Activated T-helper 1 cell treated with anti-CD3 and anti-CD28 coated beads, Interleukin-2, amount 50 U/mL, for 16 hours (primary cell): ENCODE data around the gene PCDHGA2.
"Not testable (repeated sequence)": the region's sequence is repeated elsewhere in the genome, so short reads cannot be mapped to it uniquely, and the experiment has no call there.

Experiments used
- DNase-seq, 2 donors: peaks; one replicate each; pipeline ENCODE4 v3.0.0-alpha.2; 2020; ENCODE audit warnings: low read depth in 1 of 2, low spot score in 1 of 2

PCDHGA2 gene

DNA sequence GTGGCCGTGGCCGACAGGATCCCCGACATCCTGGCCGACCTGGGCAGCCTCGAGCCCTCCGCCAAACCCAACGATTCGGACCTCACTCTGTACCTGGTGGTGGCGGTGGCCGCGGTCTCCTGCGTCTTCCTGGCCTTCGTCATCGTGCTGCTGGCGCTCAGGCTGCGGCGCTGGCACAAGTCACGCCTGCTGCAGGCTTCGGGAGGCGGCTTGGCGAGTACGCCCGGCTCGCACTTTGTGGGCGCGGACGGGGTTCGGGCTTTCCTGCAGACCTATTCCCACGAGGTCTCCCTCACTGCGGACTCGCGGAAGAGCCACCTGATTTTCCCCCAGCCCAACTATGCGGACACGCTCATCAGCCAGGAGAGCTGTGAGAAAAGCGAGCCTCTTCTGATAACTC lies 7.5 kb downstream of the PCDHGA2 start:
- DNase-seq, result not testable (repeated sequence)

DNA sequence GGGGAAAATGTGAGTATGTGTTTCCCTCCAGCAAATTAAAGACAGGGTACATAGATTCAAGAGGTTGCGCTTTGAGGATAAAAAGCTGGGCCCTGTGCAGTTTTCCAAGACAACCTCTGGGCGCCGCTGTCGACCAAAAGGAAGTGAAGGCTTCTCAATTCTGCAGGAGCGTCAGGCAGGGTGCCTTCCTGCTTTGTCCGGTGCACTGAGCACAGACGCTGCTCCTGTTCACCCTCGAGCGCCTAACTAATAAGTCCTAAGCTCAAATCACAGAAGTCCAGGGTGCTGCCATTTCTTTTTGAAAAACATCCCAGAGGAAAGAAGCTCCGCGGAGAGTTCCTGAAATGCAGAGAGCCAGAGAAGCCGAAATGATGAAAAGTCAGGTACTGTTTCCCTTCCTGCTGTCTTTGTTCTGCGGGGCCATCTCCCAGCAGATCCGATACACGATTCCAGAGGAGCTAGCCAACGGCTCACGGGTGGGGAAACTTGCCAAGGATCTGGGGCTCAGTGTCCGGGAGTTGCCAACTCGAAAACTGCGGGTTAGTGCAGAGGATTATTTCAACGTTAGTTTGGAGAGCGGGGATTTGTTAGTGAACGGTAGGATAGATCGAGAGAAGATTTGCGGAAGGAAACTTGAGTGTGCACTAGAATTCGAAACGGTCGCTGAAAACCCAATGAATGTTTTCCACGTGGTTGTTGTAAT lies 11.5 kb downstream of the PCDHGA2 start, which contains the start of gene PCDHGB1:
TSS of gene PCDHGB1 (plus strand) at position 183 of the 703 bp plus-strand sequence. CDS start at position 345, 162 bp downstream.
- no peak for DNase-seq

DNA sequence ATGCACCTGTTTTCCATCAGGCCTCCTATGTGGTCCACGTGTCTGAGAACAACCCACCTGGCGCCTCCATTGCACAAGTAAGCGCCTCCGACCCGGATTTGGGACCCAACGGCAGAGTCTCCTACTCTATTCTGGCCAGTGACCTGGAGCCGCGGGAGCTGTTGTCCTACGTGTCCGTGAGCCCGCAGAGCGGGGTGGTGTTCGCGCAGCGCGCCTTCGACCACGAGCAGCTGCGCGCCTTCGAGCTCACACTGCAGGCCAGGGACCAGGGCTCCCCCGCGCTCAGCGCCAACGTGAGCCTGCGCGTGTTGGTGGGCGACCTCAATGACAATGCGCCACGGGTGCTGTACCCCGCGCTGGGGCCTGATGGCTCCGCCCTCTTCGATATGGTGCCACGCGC lies 13.0 kb downstream of the PCDHGA2 start:
- no peak for DNase-seq

DNA sequence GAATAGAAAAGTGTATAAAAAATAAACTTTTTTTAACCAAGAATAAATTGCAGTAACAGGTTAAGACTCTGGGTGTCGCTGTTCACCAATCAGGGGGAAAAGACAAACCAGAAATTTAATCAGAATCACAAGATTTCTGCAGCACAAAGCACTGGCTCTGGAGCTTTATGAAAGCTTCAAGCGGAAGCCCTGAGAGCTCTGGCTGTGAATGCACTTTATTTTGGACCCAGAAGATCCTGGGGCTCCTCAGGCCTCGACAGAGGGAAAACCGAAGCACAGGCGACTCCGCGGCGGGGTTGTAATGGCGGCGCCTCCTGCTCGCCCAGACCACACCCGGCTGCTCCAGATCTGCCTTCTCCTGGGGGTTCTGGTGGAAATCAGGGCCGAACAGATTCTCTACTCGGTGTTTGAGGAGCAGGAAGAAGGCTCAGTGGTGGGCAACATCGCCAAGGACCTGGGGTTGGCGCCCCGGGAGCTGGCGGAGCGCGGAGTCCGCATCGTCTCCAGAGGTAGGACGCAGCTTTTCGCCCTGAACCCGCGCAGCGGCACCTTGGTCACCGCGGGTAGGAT lies 16.4 kb downstream of the PCDHGA2 start, which contains the start of gene PCDHGA4:
TSS of gene PCDHGA4 (plus strand) at position 122 of the 570 bp plus-strand sequence. CDS start at position 209, 87 bp downstream.
- no peak for DNase-seq

DNA sequence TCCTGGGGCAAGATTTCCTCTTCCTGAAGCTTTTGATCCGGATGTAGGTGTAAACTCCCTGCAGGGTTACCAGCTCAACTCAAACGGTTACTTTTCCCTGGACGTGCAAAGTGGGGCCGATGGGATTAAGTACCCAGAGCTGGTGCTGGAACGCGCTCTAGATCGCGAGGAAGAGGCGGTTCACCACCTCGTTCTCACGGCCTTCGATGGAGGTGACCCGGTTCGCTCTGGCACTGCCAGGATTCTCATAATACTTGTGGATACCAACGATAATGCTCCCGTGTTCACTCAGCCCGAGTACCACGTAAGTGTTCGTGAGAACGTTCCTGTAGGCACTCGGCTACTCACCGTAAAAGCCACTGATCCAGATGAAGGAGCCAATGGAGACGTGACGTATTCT lies 17.1 kb downstream of the PCDHGA2 start:
- no peak for DNase-seq

DNA sequence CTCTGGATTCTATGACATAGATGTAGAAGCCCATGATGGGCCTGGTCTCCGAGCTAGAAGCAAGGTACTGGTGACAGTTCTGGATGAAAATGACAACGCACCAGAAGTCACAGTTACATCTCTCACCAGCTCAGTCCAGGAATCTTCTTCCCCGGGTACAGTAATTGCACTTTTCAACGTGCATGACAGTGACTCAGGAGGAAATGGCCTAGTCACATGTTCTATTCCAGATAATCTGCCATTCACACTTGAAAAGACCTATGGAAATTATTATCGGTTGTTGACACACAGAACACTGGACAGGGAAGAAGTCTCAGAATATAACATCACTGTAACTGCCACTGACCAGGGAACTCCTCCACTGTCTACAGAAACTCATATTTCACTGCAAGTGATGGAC lies 17.6 kb downstream of the PCDHGA2 start:
- DNase-seq, result no peak

DNA sequence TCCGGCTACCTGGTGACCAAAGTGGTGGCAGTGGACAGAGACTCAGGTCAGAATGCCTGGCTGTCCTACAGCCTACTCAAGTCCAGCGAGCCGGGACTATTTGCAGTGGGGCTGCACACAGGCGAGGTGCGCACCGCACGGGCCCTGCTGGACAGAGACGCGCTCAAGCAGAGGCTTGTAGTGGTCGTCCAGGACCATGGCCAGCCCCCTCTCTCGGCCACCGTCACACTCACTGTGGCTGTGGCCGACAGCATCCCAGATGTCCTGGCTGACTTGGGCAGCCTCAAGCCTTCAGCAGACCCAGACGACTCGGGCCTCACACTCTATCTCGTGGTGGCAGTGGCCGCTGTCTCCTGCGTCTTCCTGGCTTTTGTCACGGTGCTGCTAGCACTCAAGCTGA lies 18.4 kb downstream of the PCDHGA2 start:
- DNase-seq, result no peak

DNA sequence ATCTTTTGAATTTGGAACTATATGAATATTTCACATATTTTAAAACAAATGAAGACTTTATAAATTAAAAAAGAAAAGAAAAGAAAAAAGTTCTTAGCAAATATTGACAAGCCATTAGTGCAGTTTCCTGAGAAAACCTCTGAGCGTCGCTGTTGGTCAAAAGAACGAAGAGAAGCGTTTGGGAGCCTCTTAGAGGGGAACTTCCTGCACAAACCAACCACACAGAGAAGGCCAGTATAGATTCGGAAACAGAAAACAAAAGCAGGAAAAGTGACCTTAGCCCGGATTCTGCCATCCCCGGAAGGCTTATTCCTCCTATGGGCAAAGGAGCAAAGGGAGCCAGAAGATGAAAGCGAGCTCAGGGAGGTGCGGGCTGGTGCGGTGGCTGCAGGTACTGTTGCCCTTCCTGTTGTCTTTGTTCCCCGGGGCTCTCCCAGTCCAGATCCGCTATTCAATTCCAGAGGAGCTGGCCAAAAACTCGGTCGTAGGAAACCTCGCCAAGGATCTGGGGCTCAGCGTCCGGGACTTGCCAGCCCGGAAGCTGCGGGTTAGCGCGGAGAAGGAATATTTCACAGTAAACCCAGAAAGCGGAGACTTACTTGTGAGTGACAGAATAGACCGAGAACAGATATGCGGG lies 21.3 kb downstream of the PCDHGA2 start, which contains the start of gene PCDHGB2:
TSS of gene PCDHGB2 (plus strand) at position 205 of the 637 bp plus-strand sequence. CDS start at position 347, 142 bp downstream.
- DNase-seq, result no peak

DNA sequence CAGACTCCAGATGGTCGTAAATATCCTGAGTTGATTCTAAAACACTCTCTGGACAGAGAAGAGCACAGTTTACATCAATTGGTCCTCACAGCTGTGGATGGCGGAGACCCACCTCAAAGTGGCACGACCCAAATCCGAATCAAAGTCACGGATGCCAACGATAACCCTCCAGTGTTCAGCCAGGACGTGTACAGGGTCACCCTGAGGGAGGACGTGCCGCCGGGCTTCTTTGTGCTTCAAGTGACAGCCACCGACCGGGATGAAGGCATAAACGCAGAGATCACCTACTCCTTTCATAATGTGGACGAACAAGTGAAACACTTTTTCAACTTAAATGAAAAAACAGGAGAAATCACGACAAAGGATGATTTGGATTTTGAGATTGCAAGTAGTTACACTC lies 22.1 kb downstream of the PCDHGA2 start:
- DNase-seq, result no peak

DNA sequence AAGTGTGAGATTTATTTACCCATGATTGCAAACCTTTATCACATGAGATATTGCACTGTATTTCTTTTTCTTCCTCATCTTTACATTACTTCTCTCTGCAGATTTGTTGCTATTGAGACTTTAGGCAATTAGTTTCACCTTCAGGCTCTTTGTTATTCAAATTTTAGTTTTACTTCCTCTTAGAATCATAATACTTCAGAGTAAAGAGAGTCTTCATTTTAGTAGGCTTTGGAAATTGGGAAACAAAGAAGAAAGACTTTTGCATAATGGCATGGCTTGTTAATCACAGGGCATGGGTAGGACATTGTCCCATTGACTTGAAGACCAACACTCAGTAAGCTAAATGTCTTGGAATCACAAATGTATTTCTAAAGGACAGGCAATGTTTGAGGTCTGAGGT lies 24.2 kb downstream of the PCDHGA2 start:
- DNase-seq, result no peak

DNA sequence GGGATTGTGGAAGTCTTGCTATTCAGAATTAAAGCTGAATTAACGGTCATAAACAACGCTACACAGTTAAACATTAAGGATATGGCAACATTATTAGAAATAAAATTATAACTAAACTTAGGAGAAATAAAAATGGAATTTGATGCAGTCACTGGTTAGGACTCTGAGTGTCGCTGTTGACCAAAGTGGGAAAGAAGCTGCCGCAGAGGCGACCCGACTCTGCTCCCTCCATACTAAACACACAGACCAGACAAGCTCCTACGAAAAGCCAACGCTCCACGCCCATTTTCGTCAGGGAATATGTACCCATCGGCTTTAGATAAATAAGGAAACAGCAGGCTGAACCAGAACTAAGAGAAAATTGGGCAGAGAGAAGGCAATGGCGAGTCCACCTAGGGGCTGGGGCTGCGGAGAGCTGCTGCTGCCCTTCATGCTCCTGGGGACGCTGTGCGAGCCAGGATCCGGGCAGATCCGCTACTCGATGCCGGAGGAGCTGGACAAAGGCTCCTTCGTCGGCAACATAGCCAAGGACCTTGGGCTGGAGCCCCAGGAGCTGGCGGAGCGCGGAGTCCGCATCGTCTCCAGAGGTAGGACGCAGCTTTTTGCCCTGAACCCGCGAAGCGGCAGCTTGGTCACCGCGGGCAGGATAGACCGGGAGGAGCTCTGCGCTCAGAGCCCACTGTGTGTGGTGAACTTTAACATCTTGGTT lies 25.5 kb downstream of the PCDHGA2 start, which contains the start of gene PCDHGA5:
TSS of gene PCDHGA5 (plus strand) at position 211 of the 709 bp plus-strand sequence. CDS start at position 380, 169 bp downstream.
- DNase-seq, result no peak

DNA sequence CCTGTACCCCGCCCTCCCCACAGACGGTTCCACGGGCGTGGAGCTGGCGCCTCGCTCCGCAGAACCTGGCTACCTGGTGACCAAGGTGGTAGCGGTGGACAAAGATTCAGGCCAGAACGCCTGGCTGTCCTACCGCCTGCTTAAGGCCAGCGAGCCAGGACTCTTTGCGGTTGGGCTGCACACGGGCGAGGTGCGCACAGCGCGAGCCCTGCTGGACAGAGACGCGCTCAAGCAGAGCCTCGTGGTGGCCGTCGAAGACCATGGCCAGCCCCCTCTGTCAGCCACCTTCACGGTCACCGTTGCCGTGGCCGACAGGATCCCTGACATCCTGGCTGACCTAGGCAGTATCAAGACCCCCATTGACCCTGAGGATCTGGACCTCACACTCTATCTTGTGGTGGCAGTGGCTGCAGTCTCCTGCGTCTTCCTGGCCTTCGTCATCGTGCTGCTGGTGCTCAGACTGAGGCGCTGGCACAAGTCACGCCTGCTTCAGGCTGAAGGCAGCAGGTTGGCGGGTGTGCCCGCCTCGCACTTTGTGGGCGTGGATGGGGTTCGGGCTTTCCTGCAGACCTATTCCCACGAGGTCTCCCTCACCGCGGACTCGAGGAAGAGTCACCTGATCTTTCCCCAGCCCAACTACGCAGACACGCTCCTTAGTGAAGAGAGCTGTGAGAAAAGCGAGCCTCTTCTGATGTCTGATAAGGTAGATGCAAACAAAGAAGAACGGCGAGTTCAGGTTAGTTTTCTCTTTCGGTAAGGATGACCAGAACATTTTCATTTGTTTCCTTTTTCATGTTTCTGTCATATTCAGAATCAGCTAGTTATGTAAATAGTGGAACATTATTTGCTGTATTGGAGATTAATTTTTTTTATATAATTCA lies 27.7 kb downstream of the PCDHGA2 start:
- no peak for DNase-seq

DNA sequence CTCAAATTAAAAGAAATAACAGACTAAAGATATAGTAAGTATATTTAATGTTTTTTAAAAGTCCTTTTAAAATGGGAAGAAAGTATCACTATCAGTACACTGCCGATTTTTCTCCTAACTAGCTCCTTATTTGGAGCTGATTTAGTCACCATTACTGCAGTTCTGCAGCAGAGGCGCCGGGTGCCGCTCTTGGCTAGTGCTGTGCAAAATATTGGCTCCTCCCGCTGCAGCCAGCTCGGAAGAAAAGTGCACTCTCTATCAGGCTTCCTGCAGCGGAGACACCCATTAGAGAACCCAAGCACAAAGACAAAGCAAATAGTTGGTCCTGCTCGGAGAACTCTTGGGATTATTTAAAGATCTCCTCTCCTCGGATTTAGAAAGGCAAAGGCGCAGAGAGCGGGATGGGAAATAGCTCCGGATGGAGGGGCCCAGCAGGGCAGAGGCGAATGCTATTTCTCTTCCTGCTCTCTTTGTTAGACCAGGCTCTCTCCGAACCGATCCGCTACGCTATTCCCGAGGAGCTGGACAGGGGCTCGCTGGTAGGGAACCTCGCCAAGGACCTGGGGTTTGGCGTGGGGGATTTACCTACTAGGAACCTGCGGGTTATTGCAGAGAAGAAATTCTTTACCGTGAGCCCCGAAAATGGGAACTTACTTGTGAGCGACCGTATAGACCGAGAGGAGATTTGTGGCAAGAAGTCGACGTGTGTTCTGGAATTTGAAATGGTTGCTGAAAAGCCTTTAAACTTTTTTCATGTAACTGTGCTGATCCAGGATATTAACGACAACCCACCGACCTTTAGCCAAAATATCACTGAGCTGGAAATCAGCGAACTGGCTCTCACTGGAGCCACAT lies 31.7 kb downstream of the PCDHGA2 start, which contains the start of gene PCDHGB3:
TSS of gene PCDHGB3 (plus strand) at position 249 of the 855 bp plus-strand sequence. CDS start at position 402, 153 bp downstream.
- no peak for DNase-seq

DNA sequence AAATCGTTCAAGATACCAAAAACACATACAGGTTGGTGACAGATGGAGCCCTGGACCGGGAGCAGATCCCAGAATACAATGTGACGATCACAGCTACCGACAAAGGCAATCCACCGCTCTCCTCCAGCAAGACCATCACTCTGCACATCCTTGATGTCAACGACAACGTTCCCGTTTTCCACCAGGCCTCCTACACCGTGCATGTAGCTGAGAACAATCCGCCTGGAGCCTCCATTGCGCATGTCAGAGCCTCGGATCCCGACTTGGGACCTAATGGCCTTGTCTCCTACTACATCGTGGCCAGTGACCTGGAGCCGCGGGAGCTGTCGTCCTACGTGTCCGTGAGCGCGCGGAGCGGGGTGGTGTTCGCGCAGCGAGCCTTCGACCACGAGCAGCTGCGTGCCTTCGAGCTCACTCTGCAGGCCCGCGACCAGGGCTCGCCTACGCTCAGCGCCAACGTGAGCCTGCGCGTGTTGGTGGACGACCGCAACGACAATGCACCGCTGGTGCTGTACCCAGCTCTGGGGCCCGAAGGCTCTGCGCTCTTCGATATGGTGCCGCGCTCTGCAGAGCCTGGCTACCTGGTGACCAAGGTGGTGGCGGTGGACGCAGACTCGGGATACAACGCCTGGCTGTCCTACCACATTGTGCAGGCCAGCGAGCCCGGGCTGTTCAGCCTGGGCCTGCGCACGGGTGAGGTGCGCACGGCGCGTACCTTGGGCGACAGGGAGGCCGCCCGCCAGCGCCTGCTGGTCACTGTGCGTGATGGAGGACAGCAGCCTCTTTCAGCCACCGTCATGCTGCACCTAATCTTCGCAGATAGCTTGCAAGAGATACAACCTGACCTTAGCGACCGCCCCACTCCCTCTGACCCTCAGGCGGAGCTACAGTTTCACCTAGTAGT lies 33.3 kb downstream of the PCDHGA2 start:
- DNase-seq, result no peak

DNA sequence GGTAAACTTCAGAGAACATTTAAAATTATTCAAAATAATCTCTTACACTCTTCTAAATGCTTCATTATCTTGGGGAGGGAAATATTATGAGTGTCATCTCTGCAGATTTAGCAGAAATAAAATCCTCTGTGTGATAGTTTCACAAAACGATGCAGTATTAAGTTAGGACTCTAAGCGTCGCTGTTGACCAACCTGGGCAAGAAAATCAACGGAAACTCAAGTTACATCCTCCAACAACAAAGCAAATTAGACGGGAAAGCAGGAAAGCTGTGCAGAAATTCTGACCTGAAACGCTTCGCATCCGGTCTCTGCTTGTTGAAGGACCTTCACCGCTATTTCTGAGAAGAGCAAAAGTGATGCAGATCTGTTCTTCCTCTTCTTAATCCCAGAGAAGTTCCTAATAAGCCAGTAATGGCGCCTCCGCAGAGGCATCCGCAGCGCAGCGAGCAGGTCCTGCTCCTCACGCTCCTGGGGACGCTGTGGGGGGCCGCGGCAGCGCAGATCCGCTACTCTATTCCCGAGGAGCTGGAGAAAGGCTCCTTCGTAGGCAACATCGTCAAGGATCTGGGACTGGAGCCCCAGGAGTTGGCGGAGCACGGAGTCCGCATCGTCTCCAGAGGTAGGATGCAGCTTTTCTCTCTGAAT lies 35.2 kb downstream of the PCDHGA2 start, which contains the start of gene PCDHGA6:
TSS of gene PCDHGA6 (plus strand) at position 219 of the 645 bp plus-strand sequence. CDS start at position 412, 193 bp downstream.
- no peak for DNase-seq

DNA sequence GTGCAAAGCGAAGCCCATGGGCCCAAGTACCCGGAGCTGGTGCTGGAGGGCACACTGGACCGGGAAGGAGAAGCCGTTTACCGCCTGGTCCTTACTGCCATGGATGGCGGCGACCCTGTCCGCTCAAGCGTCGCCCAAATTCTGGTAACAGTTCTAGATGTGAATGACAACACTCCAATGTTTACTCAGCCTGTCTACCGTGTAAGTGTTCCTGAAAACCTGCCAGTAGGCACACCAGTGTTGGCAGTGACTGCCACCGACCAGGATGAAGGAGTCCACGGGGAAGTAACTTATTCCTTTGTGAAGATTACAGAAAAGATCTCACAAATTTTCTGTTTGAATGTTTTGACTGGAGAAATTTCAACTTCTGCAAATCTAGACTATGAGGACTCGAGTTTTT lies 36.1 kb downstream of the PCDHGA2 start:
- no peak for DNase-seq

DNA sequence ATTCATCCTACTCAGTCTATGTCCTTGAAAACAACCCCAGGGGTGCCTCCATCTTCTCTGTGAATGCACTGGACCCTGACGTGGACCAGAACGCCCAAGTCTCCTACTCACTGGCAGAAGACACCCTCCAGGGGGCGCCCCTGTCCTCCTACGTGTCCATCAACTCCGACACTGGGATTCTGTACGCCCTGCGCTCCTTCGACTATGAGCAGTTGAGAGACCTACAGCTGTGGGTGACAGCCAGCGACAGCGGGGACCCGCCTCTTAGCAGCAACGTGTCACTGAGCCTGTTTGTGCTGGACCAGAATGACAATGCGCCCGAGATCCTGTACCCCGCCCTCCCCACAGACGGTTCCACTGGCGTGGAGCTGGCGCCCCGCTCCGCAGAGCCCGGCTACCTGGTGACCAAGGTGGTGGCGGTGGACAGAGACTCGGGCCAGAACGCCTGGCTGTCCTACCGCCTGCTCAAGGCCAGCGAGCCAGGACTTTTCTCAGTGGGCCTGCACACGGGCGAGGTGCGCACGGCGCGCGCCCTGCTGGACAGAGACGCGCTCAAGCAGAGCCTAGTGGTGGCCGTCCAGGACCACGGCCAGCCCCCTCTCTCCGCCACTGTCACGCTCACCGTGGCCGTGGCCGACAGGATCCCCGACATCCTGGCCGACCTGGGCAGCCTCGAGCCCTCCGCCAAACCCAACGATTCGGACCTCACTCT lies 37.0 kb downstream of the PCDHGA2 start:
- not testable (repeated sequence) for DNase-seq
